Gastrocnemius medialis (tissue), 4 donors: Measurements from ENCODE around the gene INPP5A.

Experiments
- POLR2A ChIP-seq, 2 donors: fragments of 450-650 bp; IDR thresholded peaks; one replicate each; pipeline ENCODE4 v1.6.1; 2017; ENCODE audit warnings: antibody characterized with exemption in 2 of 2, mild to moderate bottlenecking in 2 of 2, moderate library complexity in 2 of 2
- TF ChIP-seq, protein P1 (sequence below), 5 experiments: fragments of 450-650 bp in 3 of 5; fragments of 200-600 bp in 2 of 5; sonication (generic) in 2 of 5; IDR thresholded peaks in 4 of 5; conservative IDR thresholded peaks in 1 of 5; 1 replicate in 4 of 5; 2 replicates in 1 of 5; pipeline ENCODE4 v1.5.1; 2016 to 2019; ENCODE audit warnings: antibody characterized with exemption in 5 of 5, mild to moderate bottlenecking in 3 of 5, moderate library complexity in 3 of 5

DNA sequence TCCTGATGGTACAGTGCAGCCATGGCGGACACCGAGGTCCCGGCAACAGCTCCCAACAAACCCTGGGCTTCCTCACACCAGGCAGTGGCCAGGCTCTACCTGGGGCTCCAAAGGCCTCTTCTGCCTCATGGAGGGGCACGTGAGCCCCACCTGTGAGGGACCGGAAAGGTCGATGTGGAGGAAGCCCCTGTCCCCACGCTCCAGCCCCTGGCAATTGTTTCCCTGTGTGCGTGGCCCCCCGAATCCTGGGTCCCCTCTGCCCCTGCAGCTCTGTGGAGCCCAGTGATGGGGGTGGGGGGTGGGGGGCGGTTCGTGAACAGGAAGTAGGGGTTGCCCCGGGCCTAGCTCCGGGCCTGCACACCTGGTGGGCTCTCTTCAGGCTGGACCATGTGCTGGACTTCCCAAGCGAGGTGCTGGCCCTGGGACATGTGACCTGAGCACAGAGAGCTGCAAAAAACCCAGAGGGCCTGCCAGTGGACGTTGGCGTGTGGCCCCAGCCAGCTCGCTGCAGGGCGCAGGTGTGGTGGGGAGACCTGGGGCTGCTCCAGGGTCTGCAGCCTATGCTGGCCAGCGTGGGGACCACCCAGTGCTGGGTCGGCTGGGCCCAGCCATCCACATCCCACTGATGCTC, 72.6 kb downstream of the INPP5A start:
- TF ChIP-seq, protein P1, sequence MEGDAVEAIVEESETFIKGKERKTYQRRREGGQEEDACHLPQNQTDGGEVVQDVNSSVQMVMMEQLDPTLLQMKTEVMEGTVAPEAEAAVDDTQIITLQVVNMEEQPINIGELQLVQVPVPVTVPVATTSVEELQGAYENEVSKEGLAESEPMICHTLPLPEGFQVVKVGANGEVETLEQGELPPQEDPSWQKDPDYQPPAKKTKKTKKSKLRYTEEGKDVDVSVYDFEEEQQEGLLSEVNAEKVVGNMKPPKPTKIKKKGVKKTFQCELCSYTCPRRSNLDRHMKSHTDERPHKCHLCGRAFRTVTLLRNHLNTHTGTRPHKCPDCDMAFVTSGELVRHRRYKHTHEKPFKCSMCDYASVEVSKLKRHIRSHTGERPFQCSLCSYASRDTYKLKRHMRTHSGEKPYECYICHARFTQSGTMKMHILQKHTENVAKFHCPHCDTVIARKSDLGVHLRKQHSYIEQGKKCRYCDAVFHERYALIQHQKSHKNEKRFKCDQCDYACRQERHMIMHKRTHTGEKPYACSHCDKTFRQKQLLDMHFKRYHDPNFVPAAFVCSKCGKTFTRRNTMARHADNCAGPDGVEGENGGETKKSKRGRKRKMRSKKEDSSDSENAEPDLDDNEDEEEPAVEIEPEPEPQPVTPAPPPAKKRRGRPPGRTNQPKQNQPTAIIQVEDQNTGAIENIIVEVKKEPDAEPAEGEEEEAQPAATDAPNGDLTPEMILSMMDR (IDR thresholded peaks at IDR 0.05 in 4 of 5, conservative IDR thresholded peaks at IDR 0.05 in 1 of 5), result no peak
- TF ChIP-seq POLR2A (IDR thresholded peaks at IDR 0.05), result no peak
